Naive B cell (primary cell): ENCODE measurements around the gene PRKAG2. TPM values are rescaled to one million over a fixed set of nuclear protein-coding genes. Genes with fewer than 3 reads are reported as not detected.

Experiments
- ATAC-seq, 2 donors: fragments of 150-1000 bp; cut with Tn5 transposase; 2 replicates each; pipeline ENCODE4 v1.10.0; 2021; ENCODE audit warnings: low read depth in 2 of 2, mild to moderate bottlenecking in 2 of 2, moderate library complexity in 2 of 2
- DNase-seq: peaks from one replicate; pipeline ENCODE4 v3.0.0; 2022
- H3K27ac Mint-ChIP-seq, 6 donors: one replicate each; pipeline ENCODE4 v1.8.0; 2020 to 2022; ENCODE audit warnings: mild to moderate bottlenecking in 6 of 6, mixed read lengths in 6 of 6, moderate library complexity in 5 of 6, inconsistent platforms in 2 of 6
- H3K27me3 Mint-ChIP-seq, 3 donors: one replicate each; pipeline ENCODE4 v1.8.0; 2021 to 2022; ENCODE audit warnings: mixed read lengths in 3 of 3, mild to moderate bottlenecking in 1 of 3
- H3K36me3 Mint-ChIP-seq, 2 donors: one replicate each; pipeline ENCODE4 v1.8.0; 2020 to 2022; ENCODE audit warnings: mixed read lengths in 2 of 2, inconsistent platforms in 1 of 2, mild to moderate bottlenecking in 1 of 2
- H3K4me1 Mint-ChIP-seq, 3 donors: one replicate each; pipeline ENCODE4 v1.8.0; 2020 to 2022; ENCODE audit warnings: mixed read lengths in 3 of 3, inconsistent platforms in 1 of 3, mild to moderate bottlenecking in 1 of 3, moderate library complexity in 1 of 3
- H3K4me3 Mint-ChIP-seq, 8 donors: one replicate each; pipeline ENCODE4 v1.8.0; 2020 to 2022; ENCODE audit warnings: mild to moderate bottlenecking in 8 of 8, mixed read lengths in 8 of 8, moderate library complexity in 8 of 8, inconsistent platforms in 2 of 8
- H3K9me3 Mint-ChIP-seq, 7 donors: one replicate each; pipeline ENCODE4 v1.8.0; 2020 to 2022; ENCODE audit warnings: mixed read lengths in 7 of 7, mild to moderate bottlenecking in 5 of 7, inconsistent platforms in 2 of 7, moderate library complexity in 1 of 7
- polyA plus RNA-seq, 6 donors: library from polyadenylated mRNA; unstranded; fragments of 300-500 nt; fragmentation: Illumina TruSeq; gene quantifications; one replicate each; pipeline ENCODE4 v1.2.3, GENCODE V29; 2021; ENCODE audit warnings: low read depth in 6 of 6

The PRKAG2 gene
- polyA plus RNA-seq, 6 donors from 2014 or later: 16.2 to 25.4 (median 20.0) TPM

- peaks cover 0 to 17% (median 6%) of the 10 kb centered on the region in 3 donors for H3K4me1 Mint-ChIP-seq
- H3K27ac Mint-ChIP-seq: no peak overlapping the region
Observed at GRCh38 chr7:151671514-151671913, 205.4 kb downstream of the PRKAG2 start.

DNA sequence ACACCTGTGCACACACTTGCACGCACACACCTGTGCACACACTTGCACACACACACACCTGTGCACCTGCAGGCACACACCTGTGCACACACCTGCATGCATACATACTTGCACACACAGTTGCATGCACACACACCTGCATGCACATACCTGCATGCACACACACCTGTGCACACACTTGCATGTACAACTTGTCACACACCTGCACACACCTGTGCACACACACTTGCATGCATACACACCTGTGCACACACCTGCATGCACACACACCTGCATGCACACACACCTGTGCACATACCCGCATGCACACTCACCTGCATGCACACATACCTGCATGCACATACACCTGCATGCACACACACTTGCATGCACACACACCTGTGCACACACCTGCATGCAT, 207.2 kb downstream of the PRKAG2 start:
- DNase-seq (no peak), ATAC-seq (no peak)
- peaks cover 51 to 54% of the 10 kb centered on the region in 2 donors for H3K36me3 Mint-ChIP-seq
- H3K9me3 Mint-ChIP-seq: peaks cover 2 to 27% (median 15%) of the 10 kb centered on the region in 7 donors
- H3K4me3 Mint-ChIP-seq: no peak overlapping the region
- peak overlapping the region in 1 of 6 donors; percentile 48 for H3K27ac Mint-ChIP-seq
- H3K27me3 Mint-ChIP-seq: no peaks in the 10 kb centered on the region
- H3K4me1 Mint-ChIP-seq: peaks cover 0 to 17% (median 6%) of the 10 kb centered on the region in 3 donors

More at GRCh38 chr7:151671514-151671913, 205.4 kb downstream of the PRKAG2 start:
- DNase-seq (no peak), ATAC-seq (no peak)
- peaks cover 2 to 27% (median 15%) of the 10 kb centered on the region in 7 donors for H3K9me3 Mint-ChIP-seq
- no peaks in the 10 kb centered on the region for H3K27me3 Mint-ChIP-seq
- H3K36me3 Mint-ChIP-seq: peaks cover 45 to 61% of the 10 kb centered on the region in 2 donors
- H3K4me3 Mint-ChIP-seq: no peak overlapping the region

GRCh38 chr7:151666886-151667285, 210.0 kb downstream of the PRKAG2 start:
- no peak overlapping the region for H3K27ac Mint-ChIP-seq
- H3K4me3 Mint-ChIP-seq: no peak overlapping the region
- DNase-seq: no peak
- H3K27me3 Mint-ChIP-seq: no peaks in the 10 kb centered on the region
- peaks cover 2 to 27% (median 15%) of the 10 kb centered on the region in 7 donors for H3K9me3 Mint-ChIP-seq
- peaks cover 40% of the 10 kb centered on the region in 2 donors for H3K36me3 Mint-ChIP-seq
- ATAC-seq: no peak
- H3K4me1 Mint-ChIP-seq: peaks cover 0 to 9% (median 6%) of the 10 kb centered on the region in 3 donors

DNA sequence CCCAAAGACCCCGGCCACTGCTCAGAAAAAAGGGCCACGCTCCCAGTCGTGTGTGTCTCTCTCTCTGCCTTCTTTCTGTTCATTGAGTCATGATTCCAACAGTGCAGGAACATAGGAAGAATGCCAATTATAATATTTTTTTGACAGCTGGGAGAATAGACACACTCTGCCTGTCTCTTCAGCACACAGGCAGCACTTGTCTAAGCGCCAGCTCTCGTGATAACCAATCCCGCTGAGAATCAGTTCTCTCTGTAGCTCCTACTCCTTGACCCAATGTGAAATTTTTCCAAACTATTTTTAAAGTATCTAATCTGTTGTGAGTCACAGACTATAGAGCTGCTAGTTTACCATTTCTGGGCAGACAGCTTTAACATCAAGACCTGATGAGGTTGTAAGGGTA, 211.5 kb downstream of the PRKAG2 start:
- ATAC-seq (no peak), DNase-seq (no peak)
- Mint-ChIP-seq H3K9me3 (peaks cover 2 to 27% (median 14%) of the 10 kb centered on the region in 7 donors), H3K4me3 (no peak overlapping the region), H3K4me1 (peaks cover 0 to 8% (median 6%) of the 10 kb centered on the region in 3 donors), H3K27ac (no peak overlapping the region), H3K36me3 (peaks cover 35 to 36% of the 10 kb centered on the region in 2 donors), H3K27me3 (no peaks in the 10 kb centered on the region)

- Mint-ChIP-seq H3K9me3 (peaks cover 2 to 24% (median 9%) of the 10 kb centered on the region in 7 donors), H3K4me1 (peaks cover 0 to 6% (median 3%) of the 10 kb centered on the region in 3 donors), H3K4me3 (no peak overlapping the region), H3K27ac (peak overlapping the region in 2 of 6 donors; percentile 2 to 19), H3K36me3 (peaks cover 25 to 29% of the 10 kb centered on the region in 2 donors), H3K27me3 (no peaks in the 10 kb centered on the region)
- DNase-seq (no peak), ATAC-seq (no peak)
Observed at GRCh38 chr7:151664268-151664667, 212.6 kb downstream of the PRKAG2 start.

DNA sequence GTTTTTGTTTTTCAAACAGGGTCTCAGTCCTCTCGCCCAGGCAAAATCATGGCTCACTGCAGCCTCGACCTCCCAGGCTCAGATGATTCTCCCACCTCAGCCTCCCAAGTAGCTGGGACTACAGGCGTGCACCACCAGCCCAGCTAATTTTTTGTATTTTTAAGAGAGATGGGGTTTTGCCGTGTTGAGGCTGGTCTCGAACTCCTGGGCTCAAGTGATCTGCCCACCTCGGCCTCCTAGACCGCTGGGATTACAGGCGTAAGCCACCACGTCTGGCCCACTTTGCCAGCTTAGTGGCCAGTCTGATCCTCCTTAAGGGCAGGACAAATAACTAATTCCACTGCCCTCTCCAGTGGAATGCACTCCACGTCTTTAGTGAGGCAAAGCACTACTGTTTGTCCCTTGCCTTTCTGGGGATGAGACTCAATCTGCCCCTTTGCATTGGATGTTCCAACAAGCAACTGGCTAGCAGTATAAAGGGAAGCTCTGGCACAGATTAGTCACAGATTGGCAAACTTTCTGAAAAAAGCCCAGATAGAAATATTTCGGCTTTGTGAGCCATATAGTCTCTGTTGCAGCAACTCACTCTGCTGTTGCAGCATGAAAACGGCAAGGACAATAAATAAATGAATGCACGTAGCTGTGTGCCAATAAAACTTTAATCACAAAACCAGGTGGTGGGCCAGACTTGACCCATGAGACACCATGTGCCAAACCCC, 213.4 kb downstream of the PRKAG2 start:
- DNase-seq: no peak
- ATAC-seq: no peak
- peaks cover 2 to 16% (median 7%) of the 10 kb centered on the region in 7 donors for H3K9me3 Mint-ChIP-seq
- H3K27me3 Mint-ChIP-seq: no peaks in the 10 kb centered on the region
- H3K4me3 Mint-ChIP-seq: no peak overlapping the region
- peak overlapping the region in 1 of 6 donors; percentile 42 for H3K27ac Mint-ChIP-seq
- H3K4me1 Mint-ChIP-seq: peaks cover 0 to 6% (median 3%) of the 10 kb centered on the region in 3 donors
- H3K36me3 Mint-ChIP-seq: peaks cover 18 to 22% of the 10 kb centered on the region in 2 donors

GRCh38 chr7:151662251-151662826, 214.6 kb downstream of the PRKAG2 start:
- DNase-seq (no peak), ATAC-seq (no peak)
- peaks cover 6 to 10% of the 10 kb centered on the region in 2 donors for H3K36me3 Mint-ChIP-seq
- peak overlapping the region in 1 of 6 donors; percentile 37 for H3K27ac Mint-ChIP-seq
- H3K4me1 Mint-ChIP-seq: no peaks in the 10 kb centered on the region
- H3K4me3 Mint-ChIP-seq: no peak overlapping the region
- H3K9me3 Mint-ChIP-seq: peaks cover 0 to 5% (median 4%) of the 10 kb centered on the region in 7 donors
- no peaks in the 10 kb centered on the region for H3K27me3 Mint-ChIP-seq

DNA sequence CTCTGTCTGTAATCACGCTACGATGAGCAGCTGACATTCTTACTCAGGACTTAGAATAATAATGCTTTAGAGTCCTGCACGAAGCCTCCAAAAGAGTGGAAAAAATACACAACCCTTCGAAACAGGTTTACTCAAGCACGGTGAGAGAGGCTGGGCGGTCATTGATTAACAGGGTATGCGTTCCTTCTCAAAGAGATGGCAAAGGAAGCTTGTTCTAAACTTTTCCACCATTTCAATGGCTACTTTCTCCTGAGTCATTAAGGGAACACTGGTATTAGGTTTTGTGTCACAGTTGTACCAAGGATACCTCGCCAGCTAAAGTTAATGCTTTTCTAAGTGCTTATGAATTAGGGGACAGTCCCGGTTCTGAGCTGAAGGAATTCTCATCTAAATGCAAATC, 215.3 kb downstream of the PRKAG2 start:
- H3K36me3 Mint-ChIP-seq: peaks cover 0 to 6% of the 10 kb centered on the region in 2 donors
- ATAC-seq: no peak
- DNase-seq: no peak
- no peaks in the 10 kb centered on the region for H3K4me1 Mint-ChIP-seq
- H3K27ac Mint-ChIP-seq: no peak overlapping the region
- H3K27me3 Mint-ChIP-seq: no peaks in the 10 kb centered on the region
- H3K4me3 Mint-ChIP-seq: no peak overlapping the region
- H3K9me3 Mint-ChIP-seq: no peaks in the 10 kb centered on the region

DNA sequence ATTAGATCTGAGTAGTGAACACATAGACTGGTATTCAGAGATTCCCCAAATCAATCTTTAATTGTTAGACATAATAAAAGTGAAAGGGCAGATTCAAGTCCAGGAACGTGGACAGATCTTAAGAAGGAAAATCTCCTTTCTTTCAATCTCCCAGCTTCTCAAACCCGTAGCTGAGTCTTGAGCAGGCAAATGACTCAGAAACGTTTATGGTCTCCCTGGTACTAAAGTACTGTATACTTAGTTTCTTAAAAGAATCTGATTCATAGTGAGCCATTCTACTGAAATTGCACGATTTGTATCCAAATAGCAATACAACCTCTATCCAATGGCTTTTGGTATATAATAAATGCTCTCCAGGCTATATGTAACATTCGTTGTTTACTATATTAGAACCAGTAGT, 216.8 kb downstream of the PRKAG2 start:
- no peaks in the 10 kb centered on the region for H3K27me3 Mint-ChIP-seq
- no peak overlapping the region for H3K4me3 Mint-ChIP-seq
- H3K4me1 Mint-ChIP-seq: no peaks in the 10 kb centered on the region
- ATAC-seq: no peak
- DNase-seq: no peak
- H3K27ac Mint-ChIP-seq: no peak overlapping the region
- H3K9me3 Mint-ChIP-seq: peaks cover 0 to 1% (median 0%) of the 10 kb centered on the region in 7 donors
- no peaks in the 10 kb centered on the region for H3K36me3 Mint-ChIP-seq

- no peaks in the 10 kb centered on the region for H3K36me3 Mint-ChIP-seq
- H3K4me3 Mint-ChIP-seq: no peak overlapping the region
- ATAC-seq: no peak
- H3K27me3 Mint-ChIP-seq: no peaks in the 10 kb centered on the region
- H3K27ac Mint-ChIP-seq: no peak overlapping the region
- peaks cover 0 to 2% (median 0%) of the 10 kb centered on the region in 3 donors for H3K4me1 Mint-ChIP-seq
- peaks cover 0 to 2% (median 0%) of the 10 kb centered on the region in 7 donors for H3K9me3 Mint-ChIP-seq
- no peak for DNase-seq
Observed at GRCh38 chr7:151659219-151659618, 217.7 kb downstream of the PRKAG2 start.

GRCh38 chr7:151658778-151659177, 218.1 kb downstream of the PRKAG2 start:
- H3K9me3 Mint-ChIP-seq: peaks cover 0 to 2% (median 0%) of the 10 kb centered on the region in 7 donors
- DNase-seq (no peak), ATAC-seq (no peak)
- no peaks in the 10 kb centered on the region for H3K36me3 Mint-ChIP-seq
- H3K27ac Mint-ChIP-seq: no peak overlapping the region
- no peaks in the 10 kb centered on the region for H3K27me3 Mint-ChIP-seq
- no peak overlapping the region for H3K4me3 Mint-ChIP-seq
- H3K4me1 Mint-ChIP-seq: peaks cover 0 to 3% (median 0%) of the 10 kb centered on the region in 3 donors

DNA sequence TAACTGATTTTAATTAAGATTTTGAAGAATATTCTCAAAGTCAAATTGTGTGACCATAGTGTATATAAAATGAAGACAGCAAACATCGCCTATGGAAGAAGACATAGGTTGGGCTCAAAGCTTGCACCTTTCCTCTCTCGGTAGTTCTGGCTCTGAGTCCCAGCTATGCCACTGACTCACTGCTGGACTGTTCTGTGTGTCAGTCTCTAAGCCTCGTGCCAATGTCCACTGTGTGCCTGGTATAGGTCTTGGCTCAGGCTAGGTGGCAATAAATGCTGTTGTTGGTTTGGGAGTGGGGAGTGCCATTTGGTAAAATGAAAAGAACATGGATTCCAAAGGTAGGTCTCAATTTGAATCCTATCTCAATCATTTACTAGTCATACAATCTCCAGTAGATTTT, 219.7 kb downstream of the PRKAG2 start:
- Mint-ChIP-seq H3K36me3 (no peaks in the 10 kb centered on the region), H3K4me1 (peaks cover 0 to 3% (median 0%) of the 10 kb centered on the region in 3 donors), H3K27me3 (no peaks in the 10 kb centered on the region), H3K9me3 (peaks cover 0 to 2% (median 0%) of the 10 kb centered on the region in 7 donors), H3K4me3 (no peak overlapping the region), H3K27ac (no peak overlapping the region)
- ATAC-seq (no peak), DNase-seq (no peak)

DNA sequence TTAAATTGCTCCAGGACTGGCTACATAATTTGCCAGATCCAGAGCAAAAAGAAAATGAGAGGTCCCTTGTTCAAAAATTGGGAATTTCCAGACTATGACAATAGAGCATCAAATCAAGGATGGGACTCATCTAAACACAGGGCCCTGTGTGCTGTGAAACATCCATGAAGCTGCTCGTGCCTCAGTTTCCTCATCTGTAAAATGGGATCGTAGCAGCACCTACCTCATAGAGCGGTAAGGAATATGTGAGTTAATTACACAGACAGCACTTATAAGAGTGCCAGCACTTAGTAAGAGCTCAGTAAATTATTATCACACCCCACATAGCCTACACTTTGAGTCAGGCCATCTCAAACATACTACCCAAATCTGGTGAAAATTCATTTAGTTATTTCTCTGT, 221.4 kb downstream of the PRKAG2 start:
- Mint-ChIP-seq H3K9me3 (peaks cover 0 to 2% (median 0%) of the 10 kb centered on the region in 7 donors), H3K4me3 (no peak overlapping the region), H3K4me1 (peaks cover 0 to 3% (median 0%) of the 10 kb centered on the region in 3 donors), H3K27ac (no peak overlapping the region), H3K36me3 (no peaks in the 10 kb centered on the region), H3K27me3 (no peaks in the 10 kb centered on the region)
- ATAC-seq (no peak), DNase-seq (no peak)

GRCh38 chr7:151652111-151652510, 224.8 kb downstream of the PRKAG2 start:
- Mint-ChIP-seq H3K36me3 (peaks cover 0 to 9% of the 10 kb centered on the region in 2 donors), H3K4me1 (peaks cover 0 to 3% (median 0%) of the 10 kb centered on the region in 3 donors), H3K9me3 (peaks cover 0 to 2% (median 0%) of the 10 kb centered on the region in 7 donors), H3K27ac (no peak overlapping the region), H3K27me3 (no peaks in the 10 kb centered on the region), H3K4me3 (no peak overlapping the region)
- DNase-seq (no peak), ATAC-seq (no peak)
